Mesothelial cell of epicardium (in vitro differentiated cells): Measurements from ENCODE around the gene TM4SF5. TPM values are rescaled to one million over a fixed set of nuclear protein-coding genes. Genes with fewer than 3 reads are reported as not detected.

ENCODE experiments used
- DNase-seq, 2 experiments: peaks; one replicate each; pipeline ENCODE4 v3.0.0; 2021; ENCODE audit warnings: low spot score in 2 of 2; ENCODE audit not compliant: unreplicated experiment in 2 of 2
- H3K27ac Mint-ChIP-seq: 2 replicates; pipeline ENCODE4 v1.8.0; 2021; ENCODE audit warnings: mixed read lengths
- H3K27me3 Mint-ChIP-seq: 2 replicates; pipeline ENCODE4 v1.8.0; 2021; ENCODE audit warnings: low read depth, mixed read lengths
- H3K36me3 Mint-ChIP-seq: 2 replicates; pipeline ENCODE4 v1.8.0; 2021; ENCODE audit warnings: mixed read lengths
- H3K4me1 Mint-ChIP-seq: 2 replicates; pipeline ENCODE4 v1.8.0; 2021; ENCODE audit warnings: mixed read lengths
- H3K4me3 Mint-ChIP-seq: 2 replicates; pipeline ENCODE4 v1.8.0; 2021; ENCODE audit warnings: mild to moderate bottlenecking, moderate library complexity, mixed read lengths
- H3K9me3 Mint-ChIP-seq: 2 replicates; pipeline ENCODE4 v1.8.0; 2021; ENCODE audit warnings: mixed read lengths
- total RNA-seq: library from RNA; stranded (reverse); gene quantifications from 3 replicates; pipeline ENCODE4 v1.2.1, GENCODE V29; 2021
- TF ChIP-seq, protein P1 (sequence below): fragments of 200-600 bp; sonication (generic); IDR thresholded peaks from one replicate; pipeline ENCODE4 v1.5.0; 2021; ENCODE audit warnings: antibody characterized with exemption; ENCODE audit not compliant: unreplicated experiment

Gene TM4SF5
- total RNA-seq, 1 donor from 2014 or later = not detected

DNA sequence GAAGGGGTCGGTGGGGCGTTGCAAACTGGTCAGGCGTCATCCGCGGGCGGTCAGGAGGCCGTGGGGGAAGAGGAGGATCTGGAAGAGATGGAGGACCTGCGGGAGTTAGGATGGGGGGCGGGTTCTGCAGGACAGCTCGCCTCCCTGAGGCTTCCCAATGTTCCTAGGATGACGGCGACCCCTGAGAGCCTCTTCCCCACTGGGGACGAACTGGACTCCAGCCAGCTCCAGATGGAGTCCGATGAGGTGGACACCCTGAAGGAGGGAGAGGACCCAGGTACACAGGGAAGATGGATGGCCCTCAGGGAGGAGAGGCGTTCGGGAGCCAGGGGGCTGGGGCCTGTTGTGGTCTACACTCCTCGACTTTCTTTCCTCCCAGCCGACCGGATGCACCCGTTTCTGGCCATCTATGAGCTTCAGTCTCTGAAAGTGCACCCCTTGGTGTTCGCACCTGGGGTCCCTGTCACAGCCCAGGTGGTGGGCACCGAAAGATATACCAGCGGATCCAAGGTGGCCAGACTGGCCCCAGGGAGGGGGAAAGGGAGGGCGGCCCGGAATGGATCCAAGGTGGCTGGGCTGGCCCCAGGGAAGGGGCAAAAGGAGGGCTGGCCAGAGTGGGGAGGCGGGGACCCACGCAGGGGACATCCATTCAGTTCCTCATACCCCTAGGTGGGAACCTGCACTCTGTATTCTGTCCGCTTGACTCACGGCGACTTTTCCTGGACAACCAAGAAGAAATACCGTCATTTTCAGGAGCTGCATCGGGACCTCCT is 36.1 kb downstream of the TM4SF5 start:
- Mint-ChIP-seq H3K4me3 (peak overlapping the region; percentile 91), H3K4me1 (peaks cover 19% of the 10 kb centered on the region), H3K27me3 (no peaks in the 10 kb centered on the region), H3K9me3 (no peaks in the 10 kb centered on the region), H3K36me3 (peaks cover 19% of the 10 kb centered on the region), H3K27ac (peak overlapping the region; percentile 75)
- TF ChIP-seq, protein P1, sequence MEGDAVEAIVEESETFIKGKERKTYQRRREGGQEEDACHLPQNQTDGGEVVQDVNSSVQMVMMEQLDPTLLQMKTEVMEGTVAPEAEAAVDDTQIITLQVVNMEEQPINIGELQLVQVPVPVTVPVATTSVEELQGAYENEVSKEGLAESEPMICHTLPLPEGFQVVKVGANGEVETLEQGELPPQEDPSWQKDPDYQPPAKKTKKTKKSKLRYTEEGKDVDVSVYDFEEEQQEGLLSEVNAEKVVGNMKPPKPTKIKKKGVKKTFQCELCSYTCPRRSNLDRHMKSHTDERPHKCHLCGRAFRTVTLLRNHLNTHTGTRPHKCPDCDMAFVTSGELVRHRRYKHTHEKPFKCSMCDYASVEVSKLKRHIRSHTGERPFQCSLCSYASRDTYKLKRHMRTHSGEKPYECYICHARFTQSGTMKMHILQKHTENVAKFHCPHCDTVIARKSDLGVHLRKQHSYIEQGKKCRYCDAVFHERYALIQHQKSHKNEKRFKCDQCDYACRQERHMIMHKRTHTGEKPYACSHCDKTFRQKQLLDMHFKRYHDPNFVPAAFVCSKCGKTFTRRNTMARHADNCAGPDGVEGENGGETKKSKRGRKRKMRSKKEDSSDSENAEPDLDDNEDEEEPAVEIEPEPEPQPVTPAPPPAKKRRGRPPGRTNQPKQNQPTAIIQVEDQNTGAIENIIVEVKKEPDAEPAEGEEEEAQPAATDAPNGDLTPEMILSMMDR = no peak
- DNase-seq = no peak

DNA sequence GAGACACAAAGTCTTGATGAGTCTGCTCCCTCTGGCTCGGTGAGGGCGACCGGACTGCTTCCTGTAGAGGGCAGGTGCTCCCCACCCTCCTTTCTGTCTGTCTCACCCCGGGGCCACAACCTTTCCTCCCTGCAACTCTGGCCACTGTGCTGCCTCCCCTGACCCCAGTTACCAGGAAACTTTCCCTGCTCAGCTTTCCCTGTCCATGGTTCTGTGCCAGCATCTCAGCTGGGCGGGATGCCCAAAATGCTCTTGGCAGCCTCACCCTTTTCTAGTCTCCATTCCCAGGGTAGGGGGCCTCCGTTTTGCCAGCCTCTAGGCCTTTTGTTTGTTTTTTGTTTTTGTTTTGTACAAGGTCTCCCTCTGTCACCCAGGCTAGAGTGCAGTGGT is 36.7 kb downstream of the TM4SF5 start:
- TF ChIP-seq, protein P1 = no peak
- H3K27ac Mint-ChIP-seq = no peak overlapping the region
- H3K9me3 Mint-ChIP-seq = no peaks in the 10 kb centered on the region
- H3K4me1 Mint-ChIP-seq = peaks cover 19% of the 10 kb centered on the region
- peaks cover 19% of the 10 kb centered on the region for H3K36me3 Mint-ChIP-seq
- H3K4me3 Mint-ChIP-seq = peak overlapping the region; percentile 91
- H3K27me3 Mint-ChIP-seq = no peaks in the 10 kb centered on the region
- DNase-seq = no peak

DNA sequence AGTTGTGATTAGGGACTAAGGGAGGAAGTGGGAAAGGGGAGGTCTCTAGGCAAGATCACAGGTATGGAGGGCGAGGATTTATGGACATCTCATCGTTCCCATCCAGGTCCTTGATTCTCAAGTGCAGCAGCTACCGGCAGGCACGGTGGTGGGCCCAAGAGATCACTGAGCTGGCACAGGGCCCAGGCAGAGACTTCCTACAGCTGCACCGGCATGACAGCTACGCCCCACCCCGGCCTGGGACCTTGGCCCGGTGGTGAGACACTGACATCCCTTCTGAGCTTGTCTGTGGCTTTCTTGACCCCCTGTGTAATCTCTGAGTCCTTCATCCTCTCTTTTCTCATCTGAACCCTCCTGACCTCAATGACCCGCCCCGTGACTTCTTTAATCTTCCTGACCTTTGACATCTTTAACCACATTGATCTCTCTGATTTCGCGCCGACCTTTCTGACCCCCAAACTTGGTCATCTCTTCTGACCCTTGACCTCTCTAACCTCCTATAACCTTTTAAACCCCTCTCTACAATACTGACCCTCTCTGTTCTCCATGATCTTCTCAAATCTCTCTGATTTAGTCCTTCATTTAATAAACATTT is 39.1 kb downstream of the TM4SF5 start:
- DNase-seq = no peak
- Mint-ChIP-seq H3K4me3 (no peak overlapping the region), H3K27ac (no peak overlapping the region), H3K9me3 (no peaks in the 10 kb centered on the region), H3K36me3 (peaks cover 28% of the 10 kb centered on the region), H3K27me3 (no peaks in the 10 kb centered on the region), H3K4me1 (peaks cover 19% of the 10 kb centered on the region)
- TF ChIP-seq, protein P1 = no peak

DNA sequence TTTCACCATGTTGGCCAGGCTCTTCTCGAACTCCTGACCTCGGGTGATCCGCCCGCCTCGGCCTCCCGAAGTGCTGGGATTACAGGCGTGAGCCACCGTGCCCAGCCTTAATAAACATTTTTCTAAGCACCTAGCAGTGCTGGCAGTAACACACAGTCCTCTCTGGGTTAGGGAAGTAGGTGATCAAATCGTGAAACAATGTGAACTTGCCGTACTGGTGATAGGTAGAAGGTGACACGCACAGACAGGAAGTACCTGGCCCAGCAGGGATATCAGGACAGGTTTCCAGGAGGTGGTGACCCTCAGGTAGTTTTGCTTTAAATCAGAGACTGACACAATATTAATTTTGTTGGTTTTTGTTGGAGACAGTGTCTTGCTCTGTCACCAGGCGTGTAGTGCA is 39.8 kb downstream of the TM4SF5 start:
- TF ChIP-seq, protein P1 = no peak
- H3K9me3 Mint-ChIP-seq = no peaks in the 10 kb centered on the region
- DNase-seq = no peak
- H3K27me3 Mint-ChIP-seq = no peaks in the 10 kb centered on the region
- H3K36me3 Mint-ChIP-seq = peaks cover 30% of the 10 kb centered on the region
- no peak overlapping the region for H3K27ac Mint-ChIP-seq
- no peak overlapping the region for H3K4me3 Mint-ChIP-seq
- peaks cover 13% of the 10 kb centered on the region for H3K4me1 Mint-ChIP-seq

DNA sequence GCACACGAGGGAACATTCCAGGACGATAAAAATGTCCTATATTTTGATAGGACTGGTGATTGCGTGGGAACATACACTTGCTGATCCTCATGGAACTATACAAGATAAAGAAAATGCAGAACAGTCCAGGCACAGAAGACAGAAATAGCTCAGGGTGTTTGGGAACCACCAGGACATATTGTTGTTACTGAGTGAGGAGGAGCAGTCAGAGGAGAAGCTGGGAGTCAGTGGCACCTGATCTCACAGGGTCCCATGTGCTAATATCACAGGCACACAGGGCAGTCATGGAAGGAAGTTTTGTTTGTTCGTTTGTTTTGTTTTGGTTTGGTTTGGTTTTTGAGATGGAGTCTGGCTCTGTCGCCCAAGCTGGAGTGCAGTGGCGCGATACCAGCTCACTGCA is 41.0 kb downstream of the TM4SF5 start:
- Mint-ChIP-seq H3K36me3 (peaks cover 35% of the 10 kb centered on the region), H3K4me1 (peaks cover 11% of the 10 kb centered on the region), H3K4me3 (no peak overlapping the region), H3K27ac (no peak overlapping the region), H3K27me3 (no peaks in the 10 kb centered on the region), H3K9me3 (no peaks in the 10 kb centered on the region)
- TF ChIP-seq, protein P1 = no peak
- DNase-seq = no peak
